GM23338 (cell line): ENCODE results near the gene DOK7. TPM values are rescaled to one million over a fixed set of nuclear protein-coding genes. Genes with fewer than 3 reads are reported as not detected.

Experiments
- ATAC-seq: fragments of 200-7000 bp; cut with Tn5 transposase; 3 replicates; pipeline ENCODE4 v1.9.1; 2020
- DNase-seq: peaks from one replicate; pipeline ENCODE4 v3.0.0-alpha.2; 2015; ENCODE audit warnings: low spot score
- H2AFZ ChIP-seq: fragments of 200-600 bp; sonication (generic); 2 replicates; pipeline ENCODE4 v1.8.0; 2016; ENCODE audit warnings: antibody characterized with exemption, mild to moderate bottlenecking, moderate library complexity
- H3F3A ChIP-seq: fragments of 200-600 bp; sonication (generic); replicated peaks from 2 replicates; pipeline ENCODE4 v1.8.0; 2017; ENCODE audit warnings: antibody characterized with exemption, mixed run types, low read depth
- H3K27ac ChIP-seq: fragments of 200-600 bp; sonication (generic); 2 replicates; pipeline ENCODE4 v1.6.1; 2016; ENCODE audit warnings: low read depth
- H3K27me3 ChIP-seq: fragments of 200-600 bp; sonication (generic); 2 replicates; pipeline ENCODE4 v1.8.0; 2016; ENCODE audit warnings: mild to moderate bottlenecking, mixed run types, moderate library complexity; ENCODE audit not compliant: insufficient read depth
- H3K36me3 ChIP-seq: fragments of 200-600 bp; sonication (generic); 2 replicates; pipeline ENCODE4 v1.8.0; 2016; ENCODE audit warnings: mild to moderate bottlenecking; ENCODE audit not compliant: insufficient read depth
- H3K4me1 ChIP-seq: fragments of 200-600 bp; sonication (generic); 2 replicates; pipeline ENCODE4 v1.8.0; 2016; ENCODE audit warnings: mild to moderate bottlenecking, moderate library complexity; ENCODE audit not compliant: insufficient read depth
- H3K4me2 ChIP-seq: fragments of 200-600 bp; sonication (generic); 2 replicates; pipeline ENCODE4 v1.7.1; 2017; ENCODE audit warnings: mixed run types
- H3K4me3 ChIP-seq: fragments of 200-600 bp; sonication (generic); 2 replicates; pipeline ENCODE4 v1.6.1; 2016; ENCODE audit warnings: mixed run types
- H3K79me2 ChIP-seq: fragments of 200-600 bp; sonication (generic); replicated peaks from 2 replicates; pipeline ENCODE4 v1.8.0; 2017; ENCODE audit warnings: mild to moderate bottlenecking; ENCODE audit not compliant: insufficient read depth
- H3K9me2 ChIP-seq: fragments of 200-600 bp; sonication (generic); 2 replicates; pipeline ENCODE4 v1.8.0; 2017; ENCODE audit not compliant: insufficient read depth
- H4K20me1 ChIP-seq: fragments of 200-600 bp; sonication (generic); replicated peaks from 2 replicates; pipeline ENCODE4 v1.8.0; 2017; ENCODE audit warnings: mild to moderate bottlenecking; ENCODE audit not compliant: insufficient read depth
- H3K27ac Mint-ChIP-seq: 2 replicates; pipeline ENCODE4 v1.8.0; 2020; ENCODE audit warnings: inconsistent platforms, mild to moderate bottlenecking, moderate library complexity, mixed read lengths
- H3K27me3 Mint-ChIP-seq: 3 replicates; pipeline ENCODE4 v1.8.0; 2022; ENCODE audit warnings: low read depth, mild to moderate bottlenecking, moderate library complexity, mixed read lengths, inconsistent platforms; ENCODE audit not compliant: insufficient read depth, poor library complexity
- H3K36me3 Mint-ChIP-seq: 3 replicates; pipeline ENCODE4 v1.8.0; 2021; ENCODE audit warnings: low read depth, mild to moderate bottlenecking, inconsistent platforms, moderate library complexity, mixed read lengths
- H3K4me1 Mint-ChIP-seq: 3 replicates; pipeline ENCODE4 v1.8.0; 2020; ENCODE audit warnings: mild to moderate bottlenecking, inconsistent platforms, mixed read lengths
- H3K4me3 Mint-ChIP-seq: 3 replicates; pipeline ENCODE4 v1.8.0; 2021; ENCODE audit warnings: moderate library complexity, mild to moderate bottlenecking, inconsistent platforms, mixed read lengths
- H3K9me3 Mint-ChIP-seq: 3 replicates; pipeline ENCODE4 v1.8.0; 2020; ENCODE audit warnings: moderate library complexity, mild to moderate bottlenecking, inconsistent platforms, mixed read lengths
- CREB1 ChIP-seq: fragments of 250-450 bp; sonication (Bioruptor Pico); IDR thresholded peaks from 2 replicates; pipeline ENCODE4 v1.5.0; 2020; ENCODE audit warnings: low read depth, mild to moderate bottlenecking, moderate library complexity
- CTCF ChIP-seq, 2 experiments: fragments of 200-600 bp in 1 of 2; sonication (generic) in 1 of 2; conservative IDR thresholded peaks; 2 replicates each; pipeline versions ENCODE4 v1.5.1 to v1.6.1; 2016 to 2017; ENCODE audit warnings: antibody characterized with exemption in 2 of 2, low read depth in 2 of 2, mild to moderate bottlenecking in 2 of 2, moderate library complexity in 1 of 2
- ETS1 ChIP-seq: IDR thresholded peaks from 2 replicates; pipeline ENCODE4 v1.6.1; 2016; ENCODE audit warnings: antibody characterized with exemption
- EZH2 ChIP-seq: fragments of 200-600 bp; sonication (generic); IDR thresholded peaks from one replicate; pipeline ENCODE4 v1.8.0; 2017; ENCODE audit warnings: antibody characterized with exemption, mild to moderate bottlenecking, low read depth; ENCODE audit not compliant: unreplicated experiment
- EZH2phosphoT487 ChIP-seq: fragments of 200-600 bp; sonication (generic); IDR thresholded peaks from one replicate; pipeline ENCODE4 v1.8.1; 2018; ENCODE audit warnings: antibody characterized with exemption; ENCODE audit not compliant: unreplicated experiment
- JUNB ChIP-seq: IDR thresholded peaks from one replicate; pipeline ENCODE4 v1.6.1; 2016; ENCODE audit warnings: antibody characterized with exemption; ENCODE audit not compliant: unreplicated experiment
- NANOG ChIP-seq: IDR thresholded peaks from 2 replicates; pipeline ENCODE4 v1.6.1; 2016; ENCODE audit warnings: antibody characterized with exemption, borderline replicate concordance
- POLR2AphosphoS5 ChIP-seq: IDR thresholded peaks from 2 replicates; pipeline ENCODE4 v1.6.1; 2016; ENCODE audit warnings: antibody characterized with exemption, low read depth
- REST ChIP-seq: IDR thresholded peaks from one replicate; pipeline ENCODE4 v1.6.1; 2018; ENCODE audit warnings: antibody characterized with exemption; ENCODE audit not compliant: unreplicated experiment
- STAT1 ChIP-seq: IDR thresholded peaks from one replicate; pipeline ENCODE4 v1.6.1; 2016; ENCODE audit warnings: antibody characterized with exemption; ENCODE audit not compliant: unreplicated experiment
- ZNF114 ChIP-seq: fragments of 250-450 bp; sonication (Bioruptor Pico); IDR thresholded peaks from 2 replicates; pipeline ENCODE4 v1.5.0; 2020; ENCODE audit warnings: mild to moderate bottlenecking, moderate library complexity
- ZNF331 ChIP-seq: fragments of 250-450 bp; sonication (Bioruptor Pico); IDR thresholded peaks from 2 replicates; pipeline ENCODE4 v1.5.0; 2020; ENCODE audit warnings: low read depth, mild to moderate bottlenecking, moderate library complexity
- ZNF462 ChIP-seq: fragments of 250-450 bp; sonication (Bioruptor Pico); IDR thresholded peaks from 2 replicates; pipeline ENCODE4 v1.5.0; 2020; ENCODE audit warnings: mild to moderate bottlenecking, moderate library complexity
- polyA plus RNA-seq: library from polyadenylated mRNA; unstranded; fragments of >200 nt; fragmentation: Nextera tagmentation; extraction: Ambion mirVana; gene quantifications from 2 replicates; pipeline ENCODE4 v1.2.1, GENCODE V29; 2016
- total RNA-seq: library from RNA; depleted of rRNA; stranded (reverse); fragments of >200 nt; shearing (Covaris generic); gene quantifications from 2 replicates; pipeline ENCODE4 v1.2.3, GENCODE V29; 2014

DOK7 gene
- total and polyA plus RNA-seq, 2 experiments from 2014 or later = 0.34 to 0.52 TPM

- Histone ChIP-seq H4K20me1 (peaks cover 15% of the 10 kb centered on the region), H3F3A (no peaks in the 10 kb centered on the region), H3K4me3 (no peak overlapping the region), H3K27ac (no peak overlapping the region), H3K9me2 (no peaks in the 10 kb centered on the region), H3K4me2 (no peak overlapping the region), H2AFZ (no peak overlapping the region), H3K4me1 (no peaks in the 10 kb centered on the region), H3K27me3 (no peaks in the 10 kb centered on the region), H3K79me2 (peaks cover 15% of the 10 kb centered on the region), H3K36me3 (peaks cover 18% of the 10 kb centered on the region; the same call in 1 of the 2 replicates)
- peaks cover 8% of the 10 kb centered on the region for H3K4me1 Mint-ChIP-seq
- ATAC-seq (no peak), DNase-seq (no peak)
- no peak for TF ChIP-seq JUNB
- TF ChIP-seq NANOG = no peak
- no peak for TF ChIP-seq ZNF331 (CRISPR knock-in tag)
- no peak for TF ChIP-seq EZH2
- no peak for TF ChIP-seq CTCF (conservative IDR thresholded peaks at IDR 0.05; ENCODE audit: low read depth in 2 of 2)
- no peak for TF ChIP-seq ZNF462 (CRISPR knock-in tag)
- no peak for TF ChIP-seq ETS1
- no peak for TF ChIP-seq REST
- no peak for TF ChIP-seq ZNF114 (CRISPR knock-in tag)
- no peak for TF ChIP-seq STAT1
- TF ChIP-seq EZH2phosphoT487 = no peak
- no peak for TF ChIP-seq POLR2AphosphoS5
- no peak for TF ChIP-seq CREB1 (CRISPR knock-in tag)
- no peak overlapping the region for H3K4me3 Mint-ChIP-seq
- peaks cover 39% of the 10 kb centered on the region for H3K36me3 Mint-ChIP-seq
- no peak overlapping the region for H3K27ac Mint-ChIP-seq
- no peaks in the 10 kb centered on the region for H3K9me3 Mint-ChIP-seq
- peaks cover 5% of the 10 kb centered on the region for H3K27me3 Mint-ChIP-seq
Observed at GRCh38 chr4:3523628-3524221, 60.6 kb downstream of the DOK7 start.
